ENCODE results near the gene CLIP1. TPM values are rescaled to one million over a fixed set of nuclear protein-coding genes. Genes with fewer than 3 reads are reported as not detected.
A peak's percentile ranks its signal among the peaks of the same experiment; 100 is the strongest.
"Not testable (repeated sequence)": the region's sequence is repeated elsewhere in the genome, so short reads cannot be mapped to it uniquely, and the experiment has no call there.

CLIP1 gene
- total RNA-seq, 4 donors from 2014 or later = 48.2 to 134 (median 96.8) TPM

DNA sequence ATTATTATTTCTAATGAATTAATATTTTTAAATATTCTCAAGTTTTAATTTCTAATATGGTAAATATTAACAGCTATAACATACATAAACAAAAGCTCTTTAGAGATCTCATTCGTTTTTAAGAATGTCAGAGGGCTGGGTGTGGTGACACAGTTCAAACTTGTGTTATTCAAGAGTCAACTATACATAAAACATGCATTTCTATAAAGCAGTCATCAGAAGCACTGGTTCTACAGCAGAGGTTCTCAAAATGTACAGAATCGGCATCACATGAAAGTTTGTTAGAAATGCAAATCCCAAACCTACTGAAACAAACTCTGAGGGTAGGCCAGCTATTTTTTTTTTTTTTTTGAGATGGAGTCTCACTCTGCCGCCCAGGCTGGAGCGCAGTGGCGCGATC, 34.6 kb downstream of the CLIP1 start:
- no peaks in the 10 kb centered on the region for H3K27me3 ChIP-seq
- H3K4me1 ChIP-seq = peaks cover 0 to 6% of the 10 kb centered on the region in 2 donors
- H3K36me3 ChIP-seq = no peaks in the 10 kb centered on the region
- no peak overlapping the region for H3K27ac ChIP-seq
- intact Hi-C loops (cut with DNase I; ENCODE audit: low total_unique reads) = no loop called here
- no peak for DNase-seq
- no peak overlapping the region for H3K4me3 ChIP-seq
- H3K9me3 ChIP-seq = no peaks in the 10 kb centered on the region
- TF ChIP-seq, protein P1, sequence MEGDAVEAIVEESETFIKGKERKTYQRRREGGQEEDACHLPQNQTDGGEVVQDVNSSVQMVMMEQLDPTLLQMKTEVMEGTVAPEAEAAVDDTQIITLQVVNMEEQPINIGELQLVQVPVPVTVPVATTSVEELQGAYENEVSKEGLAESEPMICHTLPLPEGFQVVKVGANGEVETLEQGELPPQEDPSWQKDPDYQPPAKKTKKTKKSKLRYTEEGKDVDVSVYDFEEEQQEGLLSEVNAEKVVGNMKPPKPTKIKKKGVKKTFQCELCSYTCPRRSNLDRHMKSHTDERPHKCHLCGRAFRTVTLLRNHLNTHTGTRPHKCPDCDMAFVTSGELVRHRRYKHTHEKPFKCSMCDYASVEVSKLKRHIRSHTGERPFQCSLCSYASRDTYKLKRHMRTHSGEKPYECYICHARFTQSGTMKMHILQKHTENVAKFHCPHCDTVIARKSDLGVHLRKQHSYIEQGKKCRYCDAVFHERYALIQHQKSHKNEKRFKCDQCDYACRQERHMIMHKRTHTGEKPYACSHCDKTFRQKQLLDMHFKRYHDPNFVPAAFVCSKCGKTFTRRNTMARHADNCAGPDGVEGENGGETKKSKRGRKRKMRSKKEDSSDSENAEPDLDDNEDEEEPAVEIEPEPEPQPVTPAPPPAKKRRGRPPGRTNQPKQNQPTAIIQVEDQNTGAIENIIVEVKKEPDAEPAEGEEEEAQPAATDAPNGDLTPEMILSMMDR (IDR thresholded peaks at IDR 0.05) = no peak
- no peak for TF ChIP-seq POLR2A (IDR thresholded peaks at IDR 0.05)

DNA sequence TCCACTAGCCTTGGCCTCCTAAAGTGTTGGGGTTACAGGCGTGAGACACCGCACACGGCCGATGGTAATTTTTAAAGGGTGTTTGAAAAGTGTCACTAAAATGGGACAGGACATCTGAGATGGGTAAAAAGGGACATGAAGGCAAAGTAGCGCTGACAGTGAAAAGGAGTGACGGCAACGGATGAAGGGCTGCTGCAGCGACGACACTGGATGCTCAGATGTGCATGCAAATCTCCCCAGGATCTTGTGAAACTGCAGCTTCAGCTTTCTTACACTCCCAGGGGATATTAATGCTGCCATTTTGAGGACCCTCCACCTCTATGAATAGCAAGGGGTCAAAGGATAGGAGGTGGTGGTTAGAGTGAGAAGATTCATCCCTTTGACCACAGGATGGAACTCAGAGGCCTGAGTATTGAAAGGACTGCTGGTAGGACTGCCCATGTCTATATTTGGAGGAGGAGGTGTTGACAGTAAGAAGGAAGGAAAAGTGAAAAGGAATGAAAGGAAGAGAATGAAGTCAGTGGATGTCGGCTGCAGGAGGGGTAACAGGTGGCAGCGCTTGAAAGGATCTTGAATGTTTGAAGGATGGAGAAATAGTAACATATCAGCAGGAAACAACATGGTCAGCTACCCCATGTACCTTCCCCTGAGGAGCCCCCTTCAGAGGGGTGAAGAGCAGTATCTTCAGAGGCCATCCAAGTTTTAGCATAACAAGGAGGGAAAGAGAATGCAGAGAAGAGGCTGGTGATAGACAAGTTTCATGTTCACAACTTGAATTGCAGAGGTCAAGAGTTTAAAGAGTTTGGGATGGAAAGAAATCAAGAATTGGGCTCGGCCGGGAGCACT, 37.1 kb downstream of the CLIP1 start:
- TF ChIP-seq, protein P1 (IDR thresholded peaks at IDR 0.05) = no peak
- TF ChIP-seq POLR2A (IDR thresholded peaks at IDR 0.05) = no peak
- no peak for DNase-seq
- Histone ChIP-seq H3K4me3 (no peak overlapping the region), H3K27me3 (no peaks in the 10 kb centered on the region), H3K4me1 (peaks cover 6 to 7% of the 10 kb centered on the region in 2 donors), H3K36me3 (no peaks in the 10 kb centered on the region), H3K9me3 (no peaks in the 10 kb centered on the region), H3K27ac (no peak overlapping the region)
- intact Hi-C loops (cut with DNase I; ENCODE audit: low total_unique reads) = no loop called here

DNA sequence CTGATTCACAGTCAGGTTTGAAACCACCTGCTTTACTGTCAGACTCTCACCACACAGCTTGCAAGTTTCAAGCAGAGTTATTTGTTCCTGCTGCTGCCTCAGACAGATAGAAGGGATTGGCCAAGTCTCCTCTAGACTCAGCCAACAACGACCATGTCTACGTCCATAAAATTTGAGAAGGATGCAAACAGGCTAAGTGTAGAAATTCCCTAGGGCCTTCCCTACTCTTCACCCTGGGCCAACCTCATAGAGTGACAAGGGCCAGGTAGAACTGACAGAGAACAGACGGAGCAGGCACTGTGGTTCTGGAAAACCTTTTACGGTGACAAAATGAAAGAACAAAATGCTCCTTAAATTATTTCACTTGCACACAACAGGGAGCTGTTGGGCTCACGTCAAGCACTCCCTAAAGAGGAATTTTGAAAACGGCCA, 39.5 kb downstream of the CLIP1 start:
- no peak for TF ChIP-seq POLR2A (IDR thresholded peaks at IDR 0.05)
- TF ChIP-seq, protein P1 (IDR thresholded peaks at IDR 0.05) = no peak
- no peaks in the 10 kb centered on the region for H3K36me3 ChIP-seq
- no peaks in the 10 kb centered on the region for H3K27me3 ChIP-seq
- peaks cover 6 to 7% of the 10 kb centered on the region in 2 donors for H3K4me1 ChIP-seq
- DNase-seq = peak in 1 of 2 donors; percentile 45
- H3K9me3 ChIP-seq = no peaks in the 10 kb centered on the region
- H3K27ac ChIP-seq = peak overlapping the region; percentile 72 to 92
- intact Hi-C loops (cut with DNase I; ENCODE audit: low total_unique reads) = no loop called here
- H3K4me3 ChIP-seq = peak overlapping the region in 1 of 2 donors; percentile 15

DNA sequence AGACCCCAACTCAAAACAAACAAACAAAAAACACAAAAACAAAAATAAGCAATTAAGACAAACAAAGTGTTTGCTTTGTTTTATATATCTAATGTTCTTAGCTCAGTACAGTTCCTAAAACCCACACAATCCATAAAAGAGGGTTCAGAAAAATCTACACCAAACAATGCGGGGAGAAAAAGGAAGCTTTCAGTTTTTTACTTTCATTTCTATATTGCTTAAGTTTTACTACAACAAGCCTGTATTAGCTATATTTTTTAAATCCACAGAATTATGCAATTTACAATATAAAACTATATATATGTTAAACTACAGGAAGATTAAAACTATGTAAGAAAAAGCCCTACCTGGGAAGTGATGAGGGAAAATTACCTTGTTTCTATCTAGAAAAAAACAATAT, 41.4 kb downstream of the CLIP1 start:
- Histone ChIP-seq H3K4me1 (peaks cover 6 to 7% of the 10 kb centered on the region in 2 donors), H3K27me3 (no peaks in the 10 kb centered on the region), H3K9me3 (no peaks in the 10 kb centered on the region), H3K4me3 (no peak overlapping the region), H3K27ac (peak overlapping the region; percentile 72 to 92), H3K36me3 (no peaks in the 10 kb centered on the region)
- no peak for DNase-seq
- intact Hi-C loops (cut with DNase I; ENCODE audit: low total_unique reads) = no loop called here
- TF ChIP-seq, protein P1 (IDR thresholded peaks at IDR 0.05) = no peak
- TF ChIP-seq POLR2A (IDR thresholded peaks at IDR 0.05) = no peak

DNA sequence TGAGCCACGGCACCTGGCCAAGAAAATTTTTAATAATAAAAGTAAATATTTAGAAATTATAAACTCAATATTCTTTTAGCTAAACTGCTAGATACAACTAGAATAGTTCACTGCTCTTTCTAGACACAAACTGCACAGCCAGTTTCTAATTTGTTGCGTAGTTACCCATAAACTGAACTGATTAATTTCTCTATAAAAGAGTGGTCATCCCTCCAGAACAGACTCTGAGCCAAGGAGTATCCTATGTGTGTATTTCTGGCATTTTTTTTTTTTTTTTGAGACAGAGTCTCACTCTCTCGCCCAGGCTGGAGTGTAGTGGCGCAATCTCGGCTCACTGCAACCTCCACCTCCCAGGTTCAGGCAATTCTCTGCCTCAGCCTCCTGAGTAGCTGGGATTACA, 45.7 kb downstream of the CLIP1 start:
- H3K36me3 ChIP-seq; H3K4me1 ChIP-seq; intact Hi-C loops (cut with DNase I; ENCODE audit: low total_unique reads); H3K27me3 ChIP-seq; H3K4me3 ChIP-seq; H3K9me3 ChIP-seq; DNase-seq: not testable (repeated sequence)
- peak overlapping the region; percentile 72 to 90 for H3K27ac ChIP-seq

All from uterus (tissue), 4 donors.